ENCODE measurements around the gene AKAP9. TPM values are rescaled to one million over a fixed set of nuclear protein-coding genes. Genes with fewer than 3 reads are reported as not detected.

The AKAP9 gene
- total and polyA plus RNA-seq, 7 experiments from 2014 or later, result 26.0 to 93.5 (median 63.0) TPM

DNA sequence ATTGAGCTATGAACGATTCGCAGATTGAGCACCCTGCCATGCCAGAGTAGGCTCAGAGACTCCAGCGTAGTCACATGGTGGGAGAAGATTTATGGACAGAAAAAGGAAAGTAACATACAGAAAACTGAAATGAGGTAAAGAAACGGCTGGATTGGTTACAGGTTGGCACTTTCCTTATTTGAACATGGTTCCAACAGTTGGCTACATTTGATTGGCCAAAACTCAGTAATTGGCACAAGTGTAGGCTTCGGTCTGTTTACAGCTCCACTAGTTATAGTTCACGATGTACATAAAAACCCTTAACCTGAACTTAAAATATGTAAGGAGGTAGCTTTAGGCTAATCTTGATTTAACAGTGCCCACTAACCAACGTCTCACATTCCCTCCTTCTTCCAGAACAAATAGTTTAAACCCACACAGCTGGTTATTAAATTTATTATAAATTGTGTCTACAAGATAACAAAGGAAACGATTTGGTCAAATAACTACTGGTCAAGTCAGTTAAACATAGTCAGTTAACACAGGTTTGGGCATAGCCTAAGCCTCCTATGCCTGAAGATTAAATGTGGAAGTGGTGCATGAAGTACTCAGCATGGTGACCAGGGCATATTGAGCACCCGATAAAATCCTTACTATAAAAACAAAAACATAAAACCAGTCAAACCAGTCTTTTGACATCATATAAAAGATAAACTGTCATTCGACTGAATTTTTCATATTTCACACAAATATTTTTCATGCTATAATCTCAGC is 42.2 kb upstream of the AKAP9 start:
- no peaks in the 10 kb centered on the region for H3K27me3 ChIP-seq (ENCODE audit: control insufficient read depth in 2 of 2, insufficient read depth in 2 of 2, low read length in 2 of 2)
- H3K27ac Mint-ChIP-seq, result no peak overlapping the region
- no peaks in the 10 kb centered on the region for H3K4me1 ChIP-seq (ENCODE audit: control insufficient read depth in 2 of 2, insufficient read depth in 2 of 2, low read length in 2 of 2)
- H3K27me3 Mint-ChIP-seq, result peaks cover 9 to 27% (median 12%) of the 10 kb centered on the region in 5 donors
- CTCF ChIA-PET, result no interaction called here
- POLR2A ChIA-PET, result interaction anchor here (1.0 kb wide), 1 partner anchor 390 kb away, joined by 3 read pairs; no protein-coding TSS in a partner anchor
- H3K9me3 Mint-ChIP-seq, result no peaks in the 10 kb centered on the region
- no peak overlapping the region for H3K4me3 ChIP-seq (ENCODE audit: low read length)
- intact Hi-C loops (cut with micrococcal nuclease), result no loop called here
- H3K9me3 ChIP-seq (ENCODE audit: control insufficient read depth in 2 of 3, low read length in 3 of 3), result no peaks in the 10 kb centered on the region
- ATAC-seq (no peak), DNase-seq (no peak)
- no peaks in the 10 kb centered on the region for H3K36me3 Mint-ChIP-seq
- no peaks in the 10 kb centered on the region for H3K36me3 ChIP-seq (ENCODE audit: control insufficient read depth in 2 of 3, insufficient read depth in 3 of 3, low read length in 3 of 3)
- no peak overlapping the region for H3K4me3 Mint-ChIP-seq
- no peaks in the 10 kb centered on the region for H3K4me1 Mint-ChIP-seq
- H3K27ac ChIP-seq (ENCODE audit: low read depth, low read length), result no peak overlapping the region

DNA sequence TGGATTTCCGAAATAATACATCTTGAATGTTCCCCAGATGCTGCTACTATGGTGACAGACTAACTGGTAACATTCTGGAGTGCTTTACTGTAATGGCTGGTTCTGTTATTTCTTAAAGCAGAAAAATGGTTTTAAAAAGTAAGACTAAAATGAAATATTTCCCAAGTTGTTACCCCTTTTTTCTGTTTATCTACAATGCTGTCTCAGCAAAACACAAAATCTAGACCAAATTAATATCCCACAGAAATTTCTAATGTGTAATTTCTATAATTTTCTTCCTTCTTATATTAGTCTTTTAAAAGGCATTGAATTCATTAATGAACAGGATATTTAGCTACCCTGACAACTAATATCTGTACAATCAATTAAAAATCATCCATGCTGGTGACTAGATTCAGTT is 41.1 kb upstream of the AKAP9 start:
- H3K27me3 Mint-ChIP-seq, result peaks cover 8 to 16% (median 12%) of the 10 kb centered on the region in 5 donors
- Histone ChIP-seq H3K9me3 (ENCODE audit: control insufficient read depth in 2 of 3, low read length in 3 of 3) (no peaks in the 10 kb centered on the region), H3K4me3 (ENCODE audit: low read length) (no peak overlapping the region), H3K4me1 (ENCODE audit: control insufficient read depth in 2 of 2, insufficient read depth in 2 of 2, low read length in 2 of 2) (no peaks in the 10 kb centered on the region), H3K36me3 (ENCODE audit: control insufficient read depth in 2 of 3, insufficient read depth in 3 of 3, low read length in 3 of 3) (no peaks in the 10 kb centered on the region), H3K27ac (ENCODE audit: low read depth, low read length) (no peak overlapping the region), H3K27me3 (ENCODE audit: control insufficient read depth in 2 of 2, insufficient read depth in 2 of 2, low read length in 2 of 2) (no peaks in the 10 kb centered on the region)
- no peak overlapping the region for H3K4me3 Mint-ChIP-seq
- H3K27ac Mint-ChIP-seq, result no peak overlapping the region
- intact Hi-C loops (cut with micrococcal nuclease), result no loop called here
- CTCF ChIA-PET, result no interaction called here
- POLR2A ChIA-PET, result no interaction called here
- H3K4me1 Mint-ChIP-seq, result no peaks in the 10 kb centered on the region
- ATAC-seq (no peak), DNase-seq (no peak)
- H3K9me3 Mint-ChIP-seq, result no peaks in the 10 kb centered on the region
- H3K36me3 Mint-ChIP-seq, result no peaks in the 10 kb centered on the region

GRCh38 chr7:91910171-91910570 is 30.5 kb upstream of the AKAP9 start:
- no peak overlapping the region for H3K4me3 Mint-ChIP-seq
- H3K4me1 Mint-ChIP-seq, result peaks cover 0 to 6% (median 0%) of the 10 kb centered on the region in 7 donors
- Histone ChIP-seq H3K4me1 (ENCODE audit: control insufficient read depth in 2 of 2, insufficient read depth in 2 of 2, low read length in 2 of 2) (peaks cover 3 to 5% of the 10 kb centered on the region in 2 donors), H3K27ac (ENCODE audit: low read depth, low read length) (no peak overlapping the region), H3K27me3 (ENCODE audit: control insufficient read depth in 2 of 2, insufficient read depth in 2 of 2, low read length in 2 of 2) (no peaks in the 10 kb centered on the region), H3K4me3 (ENCODE audit: low read length) (no peak overlapping the region), H3K36me3 (ENCODE audit: control insufficient read depth in 2 of 3, insufficient read depth in 3 of 3, low read length in 3 of 3) (no peaks in the 10 kb centered on the region), H3K9me3 (ENCODE audit: control insufficient read depth in 2 of 3, low read length in 3 of 3) (no peaks in the 10 kb centered on the region)
- no peak for ATAC-seq
- peaks cover 0 to 7% (median 4%) of the 10 kb centered on the region in 11 donors for H3K9me3 Mint-ChIP-seq
- CTCF ChIA-PET, result no interaction called here
- peaks cover 2 to 15% (median 8%) of the 10 kb centered on the region in 5 donors for H3K27me3 Mint-ChIP-seq
- DNase-seq, result no peak
- POLR2A ChIA-PET, result no interaction called here
- intact Hi-C loops (cut with micrococcal nuclease), result no loop called here
- H3K36me3 Mint-ChIP-seq, result no peaks in the 10 kb centered on the region
- no peak overlapping the region for H3K27ac Mint-ChIP-seq

GRCh38 chr7:91911121-91911520 is 29.5 kb upstream of the AKAP9 start:
- ChIA-PET CTCF (no interaction called here), POLR2A (no interaction called here)
- Histone ChIP-seq H3K27me3 (ENCODE audit: control insufficient read depth in 2 of 2, insufficient read depth in 2 of 2, low read length in 2 of 2) (no peaks in the 10 kb centered on the region), H3K9me3 (ENCODE audit: control insufficient read depth in 2 of 3, low read length in 3 of 3) (no peaks in the 10 kb centered on the region), H3K27ac (ENCODE audit: low read depth, low read length) (no peak overlapping the region), H3K36me3 (ENCODE audit: control insufficient read depth in 2 of 3, insufficient read depth in 3 of 3, low read length in 3 of 3) (no peaks in the 10 kb centered on the region), H3K4me3 (ENCODE audit: low read length) (no peak overlapping the region), H3K4me1 (ENCODE audit: control insufficient read depth in 2 of 2, insufficient read depth in 2 of 2, low read length in 2 of 2) (peaks cover 3 to 5% of the 10 kb centered on the region in 2 donors)
- H3K4me3 Mint-ChIP-seq, result no peak overlapping the region
- no peak overlapping the region for H3K27ac Mint-ChIP-seq
- ATAC-seq (no peak), DNase-seq (no peak)
- H3K9me3 Mint-ChIP-seq, result peaks cover 0 to 7% (median 4%) of the 10 kb centered on the region in 11 donors
- peaks cover 0 to 6% (median 3%) of the 10 kb centered on the region in 7 donors for H3K4me1 Mint-ChIP-seq
- H3K36me3 Mint-ChIP-seq, result no peaks in the 10 kb centered on the region
- intact Hi-C loops (cut with micrococcal nuclease), result no loop called here
- peaks cover 2 to 15% (median 8%) of the 10 kb centered on the region in 5 donors for H3K27me3 Mint-ChIP-seq

DNA sequence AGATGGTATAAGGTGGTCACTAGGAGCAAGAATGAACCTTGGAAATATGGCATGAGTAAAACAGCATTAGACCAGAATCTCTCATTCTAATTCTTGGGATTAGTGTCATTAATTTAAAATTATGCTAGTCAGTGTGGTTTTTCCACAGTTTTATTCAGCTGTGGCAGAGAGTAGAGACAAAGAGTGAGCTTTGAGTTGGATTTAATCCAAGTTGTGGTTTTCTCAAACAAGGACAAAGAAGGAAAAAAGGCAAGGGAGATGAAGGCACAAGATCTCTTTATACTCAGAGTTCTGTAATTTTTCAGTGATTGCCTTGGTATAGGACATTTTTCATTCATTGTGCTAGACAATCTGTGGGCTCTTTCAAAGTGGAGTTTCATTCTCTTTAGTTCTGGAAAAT is 28.2 kb upstream of the AKAP9 start:
- no peak overlapping the region for H3K27ac Mint-ChIP-seq
- H3K27me3 Mint-ChIP-seq, result peaks cover 0 to 13% (median 11%) of the 10 kb centered on the region in 5 donors
- ATAC-seq (no peak), DNase-seq (no peak)
- intact Hi-C loops (cut with micrococcal nuclease), result loop anchor here in 1 of 2 donors (2.0 kb wide), 1 partner anchor 30 kb away; no protein-coding TSS in a partner anchor
- Histone ChIP-seq H3K27ac (ENCODE audit: low read depth, low read length) (no peak overlapping the region), H3K36me3 (ENCODE audit: control insufficient read depth in 2 of 3, insufficient read depth in 3 of 3, low read length in 3 of 3) (no peaks in the 10 kb centered on the region), H3K9me3 (ENCODE audit: control insufficient read depth in 2 of 3, low read length in 3 of 3) (no peaks in the 10 kb centered on the region), H3K4me3 (ENCODE audit: low read length) (no peak overlapping the region), H3K4me1 (ENCODE audit: control insufficient read depth in 2 of 2, insufficient read depth in 2 of 2, low read length in 2 of 2) (peaks cover 3 to 5% of the 10 kb centered on the region in 2 donors), H3K27me3 (ENCODE audit: control insufficient read depth in 2 of 2, insufficient read depth in 2 of 2, low read length in 2 of 2) (no peaks in the 10 kb centered on the region)
- H3K9me3 Mint-ChIP-seq, result peaks cover 0 to 7% (median 3%) of the 10 kb centered on the region in 11 donors
- CTCF ChIA-PET, result no interaction called here
- H3K4me1 Mint-ChIP-seq, result peaks cover 0 to 8% (median 3%) of the 10 kb centered on the region in 7 donors
- H3K36me3 Mint-ChIP-seq, result no peaks in the 10 kb centered on the region
- H3K4me3 Mint-ChIP-seq, result no peak overlapping the region
- POLR2A ChIA-PET, result interaction anchor here (1.5 kb wide), 1 partner anchor 28 kb away, joined by 3 read pairs; the partner anchor contains the start of gene AKAP9

DNA sequence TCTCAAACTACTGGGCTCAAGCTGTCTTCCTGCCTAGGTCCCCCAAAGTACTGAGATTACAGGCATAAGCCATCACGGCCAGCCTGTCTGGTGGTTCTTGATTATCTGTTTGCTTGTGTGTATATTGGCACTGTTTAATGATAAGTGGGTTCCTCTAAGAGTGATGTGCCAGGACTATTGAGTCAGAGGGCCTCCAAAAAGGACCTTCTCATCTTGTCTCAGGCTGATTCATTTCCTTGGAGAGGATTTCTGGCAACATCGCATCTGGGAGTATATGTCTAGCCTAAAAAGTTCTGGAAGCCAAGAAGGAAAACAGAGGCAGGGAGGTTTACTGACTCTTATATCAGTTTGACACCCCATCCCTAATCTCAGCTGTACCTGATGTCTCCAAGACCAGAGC is 27.1 kb upstream of the AKAP9 start:
- peaks cover 0 to 7% (median 0%) of the 10 kb centered on the region in 11 donors for H3K9me3 Mint-ChIP-seq
- intact Hi-C loops (cut with micrococcal nuclease), result loop anchor here in 1 of 2 donors (2.0 kb wide), 1 partner anchor 31 kb away; no protein-coding TSS in a partner anchor
- ChIA-PET POLR2A (interaction anchor here (1.5 kb wide), 1 partner anchor 27 kb away, joined by 3 read pairs; the partner anchor contains the start of gene AKAP9), CTCF (no interaction called here)
- Histone ChIP-seq H3K27me3 (ENCODE audit: control insufficient read depth in 2 of 2, insufficient read depth in 2 of 2, low read length in 2 of 2) (no peaks in the 10 kb centered on the region), H3K27ac (ENCODE audit: low read depth, low read length) (no peak overlapping the region), H3K36me3 (ENCODE audit: control insufficient read depth in 2 of 3, insufficient read depth in 3 of 3, low read length in 3 of 3) (no peaks in the 10 kb centered on the region), H3K4me3 (ENCODE audit: low read length) (no peak overlapping the region), H3K4me1 (ENCODE audit: control insufficient read depth in 2 of 2, insufficient read depth in 2 of 2, low read length in 2 of 2) (peaks cover 3 to 5% of the 10 kb centered on the region in 2 donors), H3K9me3 (ENCODE audit: control insufficient read depth in 2 of 3, low read length in 3 of 3) (no peaks in the 10 kb centered on the region)
- no peak overlapping the region for H3K27ac Mint-ChIP-seq
- ATAC-seq (no peak), DNase-seq (no peak)
- peaks cover 5 to 16% (median 13%) of the 10 kb centered on the region in 5 donors for H3K27me3 Mint-ChIP-seq
- H3K4me3 Mint-ChIP-seq, result peak overlapping the region in 1 of 10 donors; percentile 43
- H3K36me3 Mint-ChIP-seq, result no peaks in the 10 kb centered on the region
- peaks cover 0 to 8% (median 3%) of the 10 kb centered on the region in 7 donors for H3K4me1 Mint-ChIP-seq

Measured in naive thymus-derived CD4-positive, alpha-beta T cell (primary cell).